GM12891 (cell line): Measurements from ENCODE around the gene SSU72.
"Not testable (repeated sequence)": the region's sequence is repeated elsewhere in the genome, so short reads cannot be mapped to it uniquely, and the experiment has no call there.

Experiments used
- POLR2A ChIP-seq: IDR thresholded peaks from 2 replicates; pipeline ENCODE4 v1.6.1; 2011; ENCODE audit warnings: low read depth, low read length, control low read depth
- POLR2AphosphoS5 ChIP-seq: IDR thresholded peaks from 2 replicates; pipeline ENCODE4 v1.6.1; 2011; ENCODE audit warnings: low read depth, low read length, control low read depth
- SPI1 ChIP-seq: IDR thresholded peaks from 2 replicates; pipeline ENCODE4 v1.6.1; 2011; ENCODE audit warnings: low read depth, low read length, control low read depth
- TAF1 ChIP-seq: IDR thresholded peaks from 2 replicates; pipeline ENCODE4 v1.6.1; 2011; ENCODE audit warnings: low read depth, low read length, control low read depth

GRCh38 chr1:1557688-1558087 is 17.0 kb downstream of the SSU72 start:
- TF ChIP-seq POLR2A, POLR2AphosphoS5, TAF1, SPI1: not testable (repeated sequence)
